Testis (tissue), 3 donors: ENCODE data around the gene EFCAB8. TPM values are rescaled to one million over a fixed set of nuclear protein-coding genes. Genes with fewer than 3 reads are reported as not detected.

ENCODE experiments used
- DNase-seq: peaks from one replicate; pipeline ENCODE4 v3.0.0-alpha.2; 2019
- H3K27ac ChIP-seq, 2 donors: fragments of 200-600 bp; sonication (generic); one replicate each; pipeline ENCODE4 v1.5.1; 2019
- H3K27me3 ChIP-seq: fragments of 200-600 bp; sonication (generic); one replicate; pipeline ENCODE4 v1.5.1; 2019
- H3K36me3 ChIP-seq: fragments of 200-600 bp; sonication (generic); one replicate; pipeline ENCODE4 v1.5.1; 2017; ENCODE audit warnings: low read depth; ENCODE audit errors: missing control alignments
- H3K4me1 ChIP-seq: fragments of 200-600 bp; sonication (generic); one replicate; pipeline ENCODE4 v1.5.1; 2019
- H3K4me3 ChIP-seq, 2 donors: fragments of 200-600 bp; sonication (generic); one replicate each; pipeline ENCODE4 v1.5.1; 2017 to 2019
- H3K9me3 ChIP-seq: fragments of 200-600 bp; sonication (generic); one replicate; pipeline ENCODE4 v1.5.1; 2017
- POLR2A ChIP-seq: fragments of 450-650 bp; IDR thresholded peaks from one replicate; pipeline ENCODE4 v1.6.1; 2017; ENCODE audit warnings: antibody characterized with exemption, mild to moderate bottlenecking, moderate library complexity
- WGBS, 2 donors: methylation state at CpG; one replicate each; pipeline ENCODE4 v1.1.5; 2018; 5-methylcytosine and 5-hydroxymethylcytosine counted together
- intact Hi-C: fragments of 100-400 bp; cut with DNase I; formaldehyde crosslinking; loops from one replicate; pipeline ENCODE4 v1.15.1; 2023; ENCODE audit warnings: low total_unique reads
- polyA plus RNA-seq: library from polyadenylated mRNA; stranded (reverse); fragments of 350-450 nt; fragmentation: Illumina TruSeq; extraction: RNeasy Lipid Tissue Mini Kit (QIAGEN cat#74804); gene quantifications from one replicate; pipeline ENCODE4 v1.2.3, GENCODE V29; 2014; ENCODE audit warnings: low read depth, low replicate concordance; ENCODE audit not compliant: insufficient read depth
- total RNA-seq, 2 donors: library from RNA; depleted of rRNA; stranded (reverse); fragments of >200 nt; gene quantifications; one replicate each; pipeline ENCODE4 v1.2.3, GENCODE V29; 2016
- TF ChIP-seq, protein P1 (sequence below), 3 experiments: fragments of 450-650 bp in 2 of 3; fragments of 200-600 bp in 1 of 3; sonication (generic) in 1 of 3; IDR thresholded peaks; one replicate each; pipeline ENCODE4 v1.5.1; 2016 to 2019; ENCODE audit warnings: antibody characterized with exemption in 3 of 3, mild to moderate bottlenecking in 2 of 3, moderate library complexity in 1 of 3

The EFCAB8 gene
- total and polyA plus RNA-seq, 3 donors from 2014 or later, result 4.9 to 9.5 (median 6.3) TPM

DNA sequence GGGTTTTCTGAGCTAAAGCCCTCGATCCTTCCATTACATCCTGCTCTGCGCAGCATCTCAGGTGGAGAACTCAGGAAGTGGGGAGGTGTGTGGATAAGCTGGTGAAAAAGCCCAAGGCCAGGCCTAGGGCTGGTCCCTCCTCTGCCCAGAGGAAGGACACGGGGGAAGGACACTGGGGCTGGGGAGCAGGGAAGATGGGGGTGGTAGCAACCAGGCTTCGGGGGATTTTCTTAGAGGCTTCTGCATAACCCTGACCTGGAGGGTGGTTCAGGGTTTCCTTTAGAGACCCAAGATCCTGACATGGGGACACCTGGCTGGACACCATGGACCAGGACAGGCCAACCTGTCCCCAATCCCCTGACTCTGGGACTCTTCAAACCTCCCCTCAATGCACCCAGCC lies 107.7 kb downstream of the EFCAB8 start:
- Histone ChIP-seq H3K4me3 (no peak overlapping the region), H3K27me3 (no peaks in the 10 kb centered on the region), H3K9me3 (no peaks in the 10 kb centered on the region), H3K36me3 (no peaks in the 10 kb centered on the region), H3K27ac (no peak overlapping the region), H3K4me1 (no peaks in the 10 kb centered on the region)
- no peak for TF ChIP-seq POLR2A
- TF ChIP-seq, protein P1, sequence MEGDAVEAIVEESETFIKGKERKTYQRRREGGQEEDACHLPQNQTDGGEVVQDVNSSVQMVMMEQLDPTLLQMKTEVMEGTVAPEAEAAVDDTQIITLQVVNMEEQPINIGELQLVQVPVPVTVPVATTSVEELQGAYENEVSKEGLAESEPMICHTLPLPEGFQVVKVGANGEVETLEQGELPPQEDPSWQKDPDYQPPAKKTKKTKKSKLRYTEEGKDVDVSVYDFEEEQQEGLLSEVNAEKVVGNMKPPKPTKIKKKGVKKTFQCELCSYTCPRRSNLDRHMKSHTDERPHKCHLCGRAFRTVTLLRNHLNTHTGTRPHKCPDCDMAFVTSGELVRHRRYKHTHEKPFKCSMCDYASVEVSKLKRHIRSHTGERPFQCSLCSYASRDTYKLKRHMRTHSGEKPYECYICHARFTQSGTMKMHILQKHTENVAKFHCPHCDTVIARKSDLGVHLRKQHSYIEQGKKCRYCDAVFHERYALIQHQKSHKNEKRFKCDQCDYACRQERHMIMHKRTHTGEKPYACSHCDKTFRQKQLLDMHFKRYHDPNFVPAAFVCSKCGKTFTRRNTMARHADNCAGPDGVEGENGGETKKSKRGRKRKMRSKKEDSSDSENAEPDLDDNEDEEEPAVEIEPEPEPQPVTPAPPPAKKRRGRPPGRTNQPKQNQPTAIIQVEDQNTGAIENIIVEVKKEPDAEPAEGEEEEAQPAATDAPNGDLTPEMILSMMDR (IDR thresholded peaks at IDR 0.05), result no peak
- intact Hi-C loops, result no loop called here
- 86 to 92% methylated on average over 4 of the region's 4 CpGs for WGBS, 2 donors
- no peak for DNase-seq

GRCh38 chr20:32966881-32967781 lies 108.4 kb downstream of the EFCAB8 start:
- H3K4me3 ChIP-seq, result no peak overlapping the region
- no peaks in the 10 kb centered on the region for H3K4me1 ChIP-seq
- WGBS, 2 donors, result 75 to 83% methylated on average over 14 to 16 of the region's 16 CpGs
- TF ChIP-seq, protein P1 (IDR thresholded peaks at IDR 0.05), result no peak
- TF ChIP-seq POLR2A, result no peak
- no peaks in the 10 kb centered on the region for H3K36me3 ChIP-seq
- intact Hi-C loops, result no loop called here
- H3K27me3 ChIP-seq, result no peaks in the 10 kb centered on the region
- no peak overlapping the region for H3K27ac ChIP-seq
- peak; percentile 10 for DNase-seq
- no peaks in the 10 kb centered on the region for H3K9me3 ChIP-seq

DNA sequence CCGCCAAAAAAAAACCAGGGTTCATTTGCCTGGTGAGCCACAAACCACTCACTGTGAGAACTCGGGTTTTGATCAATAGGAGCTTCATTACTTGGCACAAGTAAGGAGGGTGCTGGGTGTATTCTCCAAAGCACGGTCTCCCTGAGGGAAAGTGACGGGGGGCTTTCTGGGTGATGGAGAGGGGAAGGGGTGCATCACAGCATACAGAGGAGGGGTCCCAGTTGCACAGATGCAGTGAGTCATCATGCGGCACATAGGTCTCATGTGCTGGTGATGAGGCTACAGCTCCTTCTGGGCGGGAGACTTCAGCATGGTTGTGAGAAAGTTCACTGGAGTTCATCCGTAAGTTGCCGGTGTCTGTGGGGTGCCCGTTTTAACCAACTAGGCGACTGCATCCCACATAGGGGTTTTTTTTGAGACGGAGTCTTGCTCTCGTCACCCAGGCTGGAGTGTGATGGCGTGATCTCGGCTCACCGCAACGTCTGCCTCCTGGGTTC lies 109.3 kb downstream of the EFCAB8 start:
- peak; percentile 7 for DNase-seq
- Histone ChIP-seq H3K27me3 (no peaks in the 10 kb centered on the region), H3K27ac (no peak overlapping the region), H3K9me3 (no peaks in the 10 kb centered on the region), H3K4me1 (no peaks in the 10 kb centered on the region), H3K36me3 (no peaks in the 10 kb centered on the region), H3K4me3 (no peak overlapping the region)
- TF ChIP-seq, protein P1 (IDR thresholded peaks at IDR 0.05), result no peak
- no peak for TF ChIP-seq POLR2A
- intact Hi-C loops, result no loop called here
- WGBS, 2 donors, result 90 to 91% methylated on average over 15 to 16 of the region's 16 CpGs

- intact Hi-C loops, result no loop called here
- Histone ChIP-seq H3K27me3 (no peaks in the 10 kb centered on the region), H3K27ac (no peak overlapping the region), H3K36me3 (no peaks in the 10 kb centered on the region), H3K9me3 (no peaks in the 10 kb centered on the region), H3K4me3 (no peak overlapping the region), H3K4me1 (no peaks in the 10 kb centered on the region)
- 68 to 76% methylated on average over 18 to 19 of the region's 19 CpGs for WGBS, 2 donors
- DNase-seq, result peak; percentile 11
- TF ChIP-seq, protein P1 (IDR thresholded peaks at IDR 0.05), result no peak
- TF ChIP-seq POLR2A, result no peak
These were observed 109.9 kb downstream of the EFCAB8 start for GRCh38 chr20:32968478-32969241.
